ENCODE results near the gene HS3ST5.
A peak's percentile ranks its signal among the peaks of the same experiment; 100 is the strongest.

Gene HS3ST5

GRCh38 chr6:114355300-114355699 lies 12.5 kb upstream of the HS3ST5 start:
- TF ChIP-seq, protein P1, sequence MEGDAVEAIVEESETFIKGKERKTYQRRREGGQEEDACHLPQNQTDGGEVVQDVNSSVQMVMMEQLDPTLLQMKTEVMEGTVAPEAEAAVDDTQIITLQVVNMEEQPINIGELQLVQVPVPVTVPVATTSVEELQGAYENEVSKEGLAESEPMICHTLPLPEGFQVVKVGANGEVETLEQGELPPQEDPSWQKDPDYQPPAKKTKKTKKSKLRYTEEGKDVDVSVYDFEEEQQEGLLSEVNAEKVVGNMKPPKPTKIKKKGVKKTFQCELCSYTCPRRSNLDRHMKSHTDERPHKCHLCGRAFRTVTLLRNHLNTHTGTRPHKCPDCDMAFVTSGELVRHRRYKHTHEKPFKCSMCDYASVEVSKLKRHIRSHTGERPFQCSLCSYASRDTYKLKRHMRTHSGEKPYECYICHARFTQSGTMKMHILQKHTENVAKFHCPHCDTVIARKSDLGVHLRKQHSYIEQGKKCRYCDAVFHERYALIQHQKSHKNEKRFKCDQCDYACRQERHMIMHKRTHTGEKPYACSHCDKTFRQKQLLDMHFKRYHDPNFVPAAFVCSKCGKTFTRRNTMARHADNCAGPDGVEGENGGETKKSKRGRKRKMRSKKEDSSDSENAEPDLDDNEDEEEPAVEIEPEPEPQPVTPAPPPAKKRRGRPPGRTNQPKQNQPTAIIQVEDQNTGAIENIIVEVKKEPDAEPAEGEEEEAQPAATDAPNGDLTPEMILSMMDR (IDR thresholded peaks at IDR 0.05): no peak
- no peak for TF ChIP-seq ZFX (IDR thresholded peaks at IDR 0.05; ENCODE audit: borderline replicate concordance)
- no peak overlapping the region for H3K27ac ChIP-seq

DNA sequence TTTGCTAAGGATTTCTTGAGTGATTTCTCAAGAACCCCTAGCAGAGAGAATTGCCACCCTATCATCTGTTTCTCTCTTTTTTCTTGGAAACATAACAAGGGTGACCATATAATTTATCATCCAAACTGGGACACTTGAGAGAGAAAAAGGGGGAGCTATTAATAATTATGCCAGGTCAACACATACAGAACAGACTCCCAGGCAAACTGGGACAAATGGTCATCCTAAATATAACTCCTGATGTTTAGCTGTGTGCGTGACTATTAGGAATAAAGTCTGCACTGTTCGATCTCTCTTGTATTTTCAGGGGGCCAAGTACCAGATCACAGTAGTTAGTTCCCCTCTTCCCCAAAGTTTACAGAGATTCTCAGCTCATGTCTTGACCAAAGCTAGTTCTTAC lies 11.7 kb upstream of the HS3ST5 start:
- no peak overlapping the region for H3K27ac ChIP-seq
- no peak for TF ChIP-seq ZFX (IDR thresholded peaks at IDR 0.05; ENCODE audit: borderline replicate concordance)
- TF ChIP-seq, protein P1 (IDR thresholded peaks at IDR 0.05): no peak

GRCh38 chr6:114346451-114346850 lies 3.6 kb upstream of the HS3ST5 start:
- TF ChIP-seq ZFX (IDR thresholded peaks at IDR 0.05; ENCODE audit: borderline replicate concordance): no peak
- TF ChIP-seq, protein P1 (IDR thresholded peaks at IDR 0.05): no peak
- H3K27ac ChIP-seq: no peak overlapping the region

GRCh38 chr6:114344971-114345275 lies 2.1 kb upstream of the HS3ST5 start:
- H3K27ac ChIP-seq: no peak overlapping the region
- no peak for TF ChIP-seq ZFX (IDR thresholded peaks at IDR 0.05; ENCODE audit: borderline replicate concordance)
- TF ChIP-seq, protein P1 (IDR thresholded peaks at IDR 0.05): no peak

DNA sequence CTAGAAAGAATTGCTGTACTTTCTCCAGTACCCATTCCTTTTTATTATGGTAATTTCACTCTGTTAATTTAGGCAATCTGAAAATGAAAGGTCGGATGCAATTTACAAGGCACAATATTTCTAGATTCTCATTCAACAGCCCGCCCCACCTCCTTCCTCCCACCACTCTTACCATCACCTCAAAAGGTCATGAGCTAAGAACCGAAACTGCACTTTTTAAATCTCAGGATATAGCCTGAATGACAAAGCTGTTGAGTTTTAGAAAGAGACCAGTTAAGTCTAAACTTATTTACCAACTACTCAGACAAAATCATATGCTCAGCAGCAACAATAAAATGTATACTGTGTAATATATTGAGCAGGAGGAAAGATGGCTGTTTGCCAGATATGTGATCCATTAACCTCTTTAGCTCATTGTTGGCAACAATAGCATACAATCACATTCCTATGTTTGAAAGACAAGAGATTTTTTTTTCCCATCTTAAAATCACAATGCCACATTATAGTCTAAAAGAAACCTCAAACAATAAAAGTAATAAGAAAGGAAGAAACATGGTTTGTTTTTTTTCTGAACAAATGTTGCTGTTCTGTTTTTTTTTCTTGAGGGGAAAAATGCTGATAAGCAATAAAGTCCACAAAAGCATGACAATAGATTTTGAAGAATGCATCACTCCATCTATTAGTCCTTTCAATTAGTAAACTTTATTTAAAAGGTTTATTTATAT lies 1.6 kb upstream of the HS3ST5 start:
- TF ChIP-seq ZFX (IDR thresholded peaks at IDR 0.05; ENCODE audit: borderline replicate concordance): no peak
- TF ChIP-seq, protein P1 (IDR thresholded peaks at IDR 0.05): no peak
- H3K27ac ChIP-seq: no peak overlapping the region

DNA sequence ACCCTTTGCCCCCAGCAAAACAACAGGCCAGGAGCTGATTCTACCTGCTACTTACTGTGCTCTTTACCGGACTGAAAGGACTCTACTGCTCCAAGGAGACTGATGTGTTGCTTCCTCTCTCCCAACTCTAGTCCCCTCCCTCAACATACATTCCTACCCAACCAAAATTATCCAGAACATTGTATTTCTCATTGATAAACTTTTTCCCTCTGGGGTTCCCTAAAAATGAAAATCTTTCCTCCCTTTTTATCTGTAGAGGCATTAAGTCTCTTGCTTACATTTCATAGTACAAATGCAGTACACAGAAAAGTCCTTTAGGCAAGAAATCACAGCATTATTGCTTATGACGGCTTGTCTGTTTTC lies 940 bp upstream of the HS3ST5 start:
- H3K27ac ChIP-seq: no peak overlapping the region
- TF ChIP-seq ZFX (IDR thresholded peaks at IDR 0.05; ENCODE audit: borderline replicate concordance): no peak
- TF ChIP-seq, protein P1 (IDR thresholded peaks at IDR 0.05): peak; percentile 32

DNA sequence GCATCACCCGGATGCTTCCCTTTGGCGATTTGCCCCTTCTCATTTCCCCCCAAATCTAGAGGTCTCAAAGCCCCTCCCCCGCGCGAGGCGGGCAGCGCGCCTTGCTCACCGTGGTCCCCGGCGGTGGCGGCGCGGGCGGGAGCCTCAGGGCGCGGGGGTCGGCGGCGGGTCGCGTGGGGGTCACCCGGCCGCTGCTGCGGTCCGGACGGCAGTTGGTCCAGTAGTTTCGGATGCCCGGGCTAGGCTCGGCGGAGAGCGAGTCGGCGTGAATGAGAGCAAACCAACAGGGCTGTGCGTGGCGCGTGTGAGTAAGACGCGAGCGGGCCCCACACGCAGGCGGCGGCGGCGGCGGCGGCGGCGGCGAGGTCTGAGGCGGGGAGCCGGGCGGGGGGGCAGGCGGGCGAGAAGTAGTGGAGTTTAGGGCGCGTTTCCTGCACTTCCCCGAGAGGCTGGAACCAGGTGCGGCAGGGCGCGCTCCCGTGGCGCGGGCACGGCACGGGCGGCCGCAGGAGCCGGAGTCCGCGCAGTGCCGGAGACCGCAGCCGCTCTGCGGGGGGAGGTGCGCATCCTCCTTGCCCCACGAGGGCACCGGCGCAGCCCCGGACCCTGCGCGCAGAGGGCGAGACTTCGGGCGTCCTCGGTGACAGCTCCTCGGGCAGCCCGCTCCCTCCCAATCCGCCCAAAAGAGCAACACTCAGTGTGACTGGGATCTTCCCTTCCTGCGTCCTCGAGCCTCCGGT lies 567 bp downstream of the HS3ST5 start:
- no peak overlapping the region for H3K27ac ChIP-seq
- TF ChIP-seq ZFX (IDR thresholded peaks at IDR 0.05; ENCODE audit: borderline replicate concordance): no peak
- TF ChIP-seq, protein P1 (IDR thresholded peaks at IDR 0.05): no peak
